Astrocyte (in vitro differentiated cells and primary cell): ENCODE data around the gene WDR1. TPM values are rescaled to one million over a fixed set of nuclear protein-coding genes. Genes with fewer than 3 reads are reported as not detected.

Source experiments
- DNase-seq: peaks from one replicate; pipeline ENCODE4 v3.0.0-alpha.2; 2010; ENCODE audit warnings: low read depth
- FAIRE-seq: peaks from 2 replicates; lab custom pipeline; 2011; peaks lifted over from hg19 to GRCh38; lab: Jason Lieb, UNC
- H2AFZ ChIP-seq: 2 replicates; pipeline ENCODE4 v1.6.0; 2012; ENCODE audit warnings: low read depth, low read length, inconsistent platforms
- H3K27ac ChIP-seq: 2 replicates; pipeline ENCODE4 v1.5.1; 2011; ENCODE audit warnings: low read depth, low read length, inconsistent platforms
- H3K27me3 ChIP-seq: 2 replicates; pipeline ENCODE4 v1.6.0; 2011; ENCODE audit warnings: low read length, inconsistent platforms; ENCODE audit not compliant: insufficient read depth
- H3K36me3 ChIP-seq: 2 replicates; pipeline ENCODE4 v1.5.1; 2011; ENCODE audit warnings: low read length, inconsistent platforms; ENCODE audit not compliant: insufficient read depth
- H3K4me1 ChIP-seq: 2 replicates; pipeline ENCODE4 v1.5.1; 2011; ENCODE audit warnings: low read length, inconsistent platforms; ENCODE audit not compliant: insufficient read depth
- H3K4me2 ChIP-seq: 2 replicates; pipeline ENCODE4 v1.6.0; 2012; ENCODE audit warnings: low read length, inconsistent platforms
- H3K4me3 ChIP-seq: 2 replicates; pipeline ENCODE4 v1.5.1; 2011; ENCODE audit warnings: low read depth, mild to moderate bottlenecking, low read length, inconsistent platforms; ENCODE audit not compliant: insufficient read depth
- H3K79me2 ChIP-seq: 2 replicates; pipeline ENCODE4 v1.6.0; 2012; ENCODE audit warnings: mild to moderate bottlenecking, low read length, inconsistent platforms; ENCODE audit not compliant: insufficient read depth
- H3K9ac ChIP-seq: 2 replicates; pipeline ENCODE4 v1.6.0; 2012; ENCODE audit warnings: mild to moderate bottlenecking, low read length, inconsistent platforms
- H3K9me3 ChIP-seq: 2 replicates; pipeline ENCODE4 v1.5.1; 2012; ENCODE audit warnings: low read depth, mild to moderate bottlenecking, low read length, inconsistent platforms; ENCODE audit not compliant: insufficient read depth
- H4K20me1 ChIP-seq: 2 replicates; pipeline ENCODE4 v1.6.0; 2012; ENCODE audit warnings: low read length, inconsistent platforms; ENCODE audit not compliant: insufficient read depth
- H3K27ac Mint-ChIP-seq: one replicate; pipeline ENCODE4 v1.8.0; 2021; ENCODE audit warnings: mild to moderate bottlenecking, mixed read lengths; ENCODE audit not compliant: unreplicated experiment
- H3K27me3 Mint-ChIP-seq: one replicate; pipeline ENCODE4 v1.8.0; 2021; ENCODE audit warnings: low read depth, mixed read lengths; ENCODE audit not compliant: unreplicated experiment
- H3K36me3 Mint-ChIP-seq: one replicate; pipeline ENCODE4 v1.8.0; 2021; ENCODE audit warnings: low read depth, mixed read lengths; ENCODE audit not compliant: unreplicated experiment
- H3K4me1 Mint-ChIP-seq: one replicate; pipeline ENCODE4 v1.8.0; 2021; ENCODE audit warnings: low read depth, mixed read lengths; ENCODE audit not compliant: unreplicated experiment
- H3K4me3 Mint-ChIP-seq: one replicate; pipeline ENCODE4 v1.8.0; 2021; ENCODE audit warnings: mild to moderate bottlenecking, moderate library complexity, mixed read lengths; ENCODE audit not compliant: unreplicated experiment
- H3K9me3 Mint-ChIP-seq: one replicate; pipeline ENCODE4 v1.8.0; 2021; ENCODE audit warnings: mild to moderate bottlenecking, mixed read lengths; ENCODE audit not compliant: unreplicated experiment
- CTCF ChIP-seq: IDR thresholded peaks from 2 replicates; pipeline ENCODE4 v1.5.1; 2011; ENCODE audit warnings: low read depth, mild to moderate bottlenecking, inconsistent platforms, low read length, moderate library complexity; ENCODE audit not compliant: insufficient read depth
- EZH2 ChIP-seq: IDR thresholded peaks from 2 replicates; pipeline ENCODE4 v1.6.1; 2012; ENCODE audit warnings: mild to moderate bottlenecking, low read length, inconsistent platforms; ENCODE audit not compliant: insufficient read depth
- total RNA-seq: library from RNA; stranded (reverse); gene quantifications from 2 replicates; pipeline ENCODE4 v1.2.1, GENCODE V29; 2021

The WDR1 gene
- total RNA-seq, 1 donor from 2014 or later, result 620 TPM

- peak overlapping the region; percentile 64 for H3K27ac Mint-ChIP-seq
- FAIRE-seq, result no peak
- H3K4me3 Mint-ChIP-seq, result peak overlapping the region; percentile 7
- H3K4me2 ChIP-seq, result no peak overlapping the region
- H3K9me3 Mint-ChIP-seq, result peaks cover 7% of the 10 kb centered on the region
- H3K4me1 Mint-ChIP-seq, result peaks cover 16% of the 10 kb centered on the region
- no peak overlapping the region for H3K27ac ChIP-seq
- H3K27me3 Mint-ChIP-seq, result peaks cover 3% of the 10 kb centered on the region
- H4K20me1 ChIP-seq, result no peaks in the 10 kb centered on the region
- H3K36me3 Mint-ChIP-seq, result peaks cover 2% of the 10 kb centered on the region
- TF ChIP-seq CTCF, result no peak
- TF ChIP-seq EZH2, result no peak
- H3K4me1 ChIP-seq, result no peaks in the 10 kb centered on the region
- H3K27me3 ChIP-seq, result no peaks in the 10 kb centered on the region
- no peak overlapping the region for H3K4me3 ChIP-seq
- no peak overlapping the region for H2AFZ ChIP-seq
- H3K9me3 ChIP-seq, result no peaks in the 10 kb centered on the region
- H3K9ac ChIP-seq, result no peak overlapping the region
- H3K36me3 ChIP-seq, result no peaks in the 10 kb centered on the region
- no peak for DNase-seq
- H3K79me2 ChIP-seq, result no peaks in the 10 kb centered on the region
Observed at GRCh38 chr4:10046471-10046870, 70.1 kb downstream of the WDR1 start.

GRCh38 chr4:10045481-10045880 is 71.1 kb downstream of the WDR1 start:
- Histone ChIP-seq H3K4me2 (no peak overlapping the region), H3K36me3 (no peaks in the 10 kb centered on the region), H4K20me1 (no peaks in the 10 kb centered on the region), H2AFZ (no peak overlapping the region), H3K9me3 (no peaks in the 10 kb centered on the region), H3K79me2 (no peaks in the 10 kb centered on the region), H3K27ac (no peak overlapping the region), H3K9ac (no peak overlapping the region), H3K27me3 (no peaks in the 10 kb centered on the region), H3K4me1 (no peaks in the 10 kb centered on the region), H3K4me3 (no peak overlapping the region)
- no peaks in the 10 kb centered on the region for H3K36me3 Mint-ChIP-seq
- H3K27ac Mint-ChIP-seq, result peak overlapping the region; percentile 85
- TF ChIP-seq CTCF (no peak), EZH2 (no peak)
- DNase-seq (peak; percentile 84), FAIRE-seq (peak; percentile 73)
- H3K9me3 Mint-ChIP-seq, result peaks cover 7% of the 10 kb centered on the region
- H3K4me1 Mint-ChIP-seq, result peaks cover 16% of the 10 kb centered on the region
- H3K27me3 Mint-ChIP-seq, result peaks cover 1% of the 10 kb centered on the region
- H3K4me3 Mint-ChIP-seq, result no peak overlapping the region

GRCh38 chr4:10041036-10041435 is 75.6 kb downstream of the WDR1 start:
- no peak overlapping the region for H3K4me3 Mint-ChIP-seq
- FAIRE-seq, result no peak

More at GRCh38 chr4:10041036-10041435, 75.6 kb downstream of the WDR1 start:
- no peak overlapping the region for H3K9ac ChIP-seq
- no peaks in the 10 kb centered on the region for H3K9me3 ChIP-seq
- H3K27ac ChIP-seq, result no peak overlapping the region
- Mint-ChIP-seq H3K36me3 (peaks cover 4% of the 10 kb centered on the region), H3K4me1 (peaks cover 7% of the 10 kb centered on the region), H3K27ac (peak overlapping the region; percentile 7), H3K9me3 (peaks cover 7% of the 10 kb centered on the region), H3K27me3 (peaks cover 6% of the 10 kb centered on the region)
- no peaks in the 10 kb centered on the region for H4K20me1 ChIP-seq
- DNase-seq, result no peak
- H3K36me3 ChIP-seq, result no peaks in the 10 kb centered on the region
- H3K79me2 ChIP-seq, result no peaks in the 10 kb centered on the region
- TF ChIP-seq CTCF (no peak), EZH2 (no peak)
- H3K27me3 ChIP-seq, result no peaks in the 10 kb centered on the region
- no peak overlapping the region for H2AFZ ChIP-seq
- H3K4me3 ChIP-seq, result no peak overlapping the region
- H3K4me2 ChIP-seq, result no peak overlapping the region
- no peaks in the 10 kb centered on the region for H3K4me1 ChIP-seq
